ENCODE measurements around the gene ABCC8.

The ABCC8 gene

DNA sequence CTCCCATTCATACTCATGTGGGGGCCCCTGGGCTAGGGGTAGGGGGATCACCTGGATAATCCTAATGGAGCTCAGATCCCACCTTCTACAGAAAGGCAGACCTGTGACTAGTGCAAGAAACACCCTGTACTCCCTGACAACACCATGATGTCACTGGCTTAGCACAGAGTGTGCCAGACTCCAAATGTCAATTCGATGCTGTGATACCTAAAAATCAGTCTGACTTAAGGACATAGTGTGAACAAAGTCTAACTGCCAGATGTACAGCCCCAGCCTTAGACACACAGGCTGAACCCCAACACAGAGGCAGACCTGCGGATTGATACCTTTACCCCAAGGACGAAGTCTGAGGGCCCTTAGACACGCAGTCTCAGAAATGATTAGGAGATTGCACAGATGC, 8.5 kb downstream of the ABCC8 start:
- Histone ChIP-seq H3K9me3 (ENCODE audit: control insufficient read depth, low read depth, low read length) (no peaks in the 10 kb centered on the region), H3K27ac (ENCODE audit: low read length) (no peak overlapping the region), H3K27me3 (ENCODE audit: control insufficient read depth, insufficient read depth, low read length) (no peaks in the 10 kb centered on the region), H3K4me3 (ENCODE audit: low read length) (no peak overlapping the region), H3K4me1 (ENCODE audit: control insufficient read depth, low read depth, low read length) (no peaks in the 10 kb centered on the region), H3K36me3 (ENCODE audit: control insufficient read depth, low read depth, low read length) (no peaks in the 10 kb centered on the region), H3K9ac (ENCODE audit: low read length) (no peak overlapping the region)

GRCh38 chr11:17463546-17464174, 13.0 kb downstream of the ABCC8 start:
- Histone ChIP-seq H3K9ac (ENCODE audit: low read length) (no peak overlapping the region), H3K36me3 (ENCODE audit: control insufficient read depth, low read depth, low read length) (no peaks in the 10 kb centered on the region), H3K9me3 (ENCODE audit: control insufficient read depth, low read depth, low read length) (no peaks in the 10 kb centered on the region), H3K4me1 (ENCODE audit: control insufficient read depth, low read depth, low read length) (no peaks in the 10 kb centered on the region), H3K27ac (ENCODE audit: low read length) (no peak overlapping the region), H3K27me3 (ENCODE audit: control insufficient read depth, insufficient read depth, low read length) (no peaks in the 10 kb centered on the region), H3K4me3 (ENCODE audit: low read length) (no peak overlapping the region)

DNA sequence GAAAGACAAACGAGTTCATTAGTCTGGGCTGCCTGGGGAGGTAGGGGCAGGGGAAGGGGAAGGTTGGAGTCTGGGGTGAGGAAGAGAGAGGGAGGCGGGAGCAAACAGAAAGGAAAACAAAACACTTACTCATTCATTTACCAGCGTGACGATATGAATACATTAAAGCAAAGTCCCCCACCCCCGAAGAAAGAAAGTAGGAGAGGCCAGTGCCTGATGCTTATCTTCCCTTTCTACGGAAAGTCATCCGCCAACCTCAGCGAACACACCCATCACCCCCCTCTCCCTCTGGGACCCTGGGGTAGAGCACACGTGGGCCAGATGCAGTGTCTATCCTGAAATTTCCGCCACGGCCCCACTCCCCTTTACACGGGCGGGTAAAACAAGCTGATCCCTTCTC, 13.7 kb downstream of the ABCC8 start:
- peaks cover 3% of the 10 kb centered on the region for H3K4me1 ChIP-seq (ENCODE audit: control insufficient read depth, low read depth, low read length)
- no peaks in the 10 kb centered on the region for H3K9me3 ChIP-seq (ENCODE audit: control insufficient read depth, low read depth, low read length)
- no peak overlapping the region for H3K4me3 ChIP-seq (ENCODE audit: low read length)
- H3K27ac ChIP-seq (ENCODE audit: low read length), result no peak overlapping the region
- no peaks in the 10 kb centered on the region for H3K27me3 ChIP-seq (ENCODE audit: control insufficient read depth, insufficient read depth, low read length)
- no peaks in the 10 kb centered on the region for H3K36me3 ChIP-seq (ENCODE audit: control insufficient read depth, low read depth, low read length)
- no peak overlapping the region for H3K9ac ChIP-seq (ENCODE audit: low read length)

- Histone ChIP-seq H3K27me3 (ENCODE audit: control insufficient read depth, insufficient read depth, low read length) (no peaks in the 10 kb centered on the region), H3K36me3 (ENCODE audit: control insufficient read depth, low read depth, low read length) (no peaks in the 10 kb centered on the region), H3K4me1 (ENCODE audit: control insufficient read depth, low read depth, low read length) (peaks cover 12% of the 10 kb centered on the region), H3K9me3 (ENCODE audit: control insufficient read depth, low read depth, low read length) (no peaks in the 10 kb centered on the region), H3K4me3 (ENCODE audit: low read length) (no peak overlapping the region), H3K9ac (ENCODE audit: low read length) (no peak overlapping the region), H3K27ac (ENCODE audit: low read length) (no peak overlapping the region)
These were observed 16.2 kb downstream of the ABCC8 start for GRCh38 chr11:17460406-17460805.

GRCh38 chr11:17459236-17459896, 17.3 kb downstream of the ABCC8 start:
- Histone ChIP-seq H3K36me3 (ENCODE audit: control insufficient read depth, low read depth, low read length) (no peaks in the 10 kb centered on the region), H3K9me3 (ENCODE audit: control insufficient read depth, low read depth, low read length) (no peaks in the 10 kb centered on the region), H3K4me3 (ENCODE audit: low read length) (no peak overlapping the region), H3K27me3 (ENCODE audit: control insufficient read depth, insufficient read depth, low read length) (no peaks in the 10 kb centered on the region), H3K9ac (ENCODE audit: low read length) (no peak overlapping the region), H3K27ac (ENCODE audit: low read length) (no peak overlapping the region), H3K4me1 (ENCODE audit: control insufficient read depth, low read depth, low read length) (peaks cover 12% of the 10 kb centered on the region)

- H3K4me3 ChIP-seq (ENCODE audit: low read length), result no peak overlapping the region
- H3K4me1 ChIP-seq (ENCODE audit: control insufficient read depth, low read depth, low read length), result peaks cover 12% of the 10 kb centered on the region
- no peak overlapping the region for H3K27ac ChIP-seq (ENCODE audit: low read length)
- no peaks in the 10 kb centered on the region for H3K36me3 ChIP-seq (ENCODE audit: control insufficient read depth, low read depth, low read length)
- H3K9ac ChIP-seq (ENCODE audit: low read length), result no peak overlapping the region
- no peaks in the 10 kb centered on the region for H3K27me3 ChIP-seq (ENCODE audit: control insufficient read depth, insufficient read depth, low read length)
- no peaks in the 10 kb centered on the region for H3K9me3 ChIP-seq (ENCODE audit: control insufficient read depth, low read depth, low read length)
These were observed 18.4 kb downstream of the ABCC8 start for GRCh38 chr11:17458268-17458667.

DNA sequence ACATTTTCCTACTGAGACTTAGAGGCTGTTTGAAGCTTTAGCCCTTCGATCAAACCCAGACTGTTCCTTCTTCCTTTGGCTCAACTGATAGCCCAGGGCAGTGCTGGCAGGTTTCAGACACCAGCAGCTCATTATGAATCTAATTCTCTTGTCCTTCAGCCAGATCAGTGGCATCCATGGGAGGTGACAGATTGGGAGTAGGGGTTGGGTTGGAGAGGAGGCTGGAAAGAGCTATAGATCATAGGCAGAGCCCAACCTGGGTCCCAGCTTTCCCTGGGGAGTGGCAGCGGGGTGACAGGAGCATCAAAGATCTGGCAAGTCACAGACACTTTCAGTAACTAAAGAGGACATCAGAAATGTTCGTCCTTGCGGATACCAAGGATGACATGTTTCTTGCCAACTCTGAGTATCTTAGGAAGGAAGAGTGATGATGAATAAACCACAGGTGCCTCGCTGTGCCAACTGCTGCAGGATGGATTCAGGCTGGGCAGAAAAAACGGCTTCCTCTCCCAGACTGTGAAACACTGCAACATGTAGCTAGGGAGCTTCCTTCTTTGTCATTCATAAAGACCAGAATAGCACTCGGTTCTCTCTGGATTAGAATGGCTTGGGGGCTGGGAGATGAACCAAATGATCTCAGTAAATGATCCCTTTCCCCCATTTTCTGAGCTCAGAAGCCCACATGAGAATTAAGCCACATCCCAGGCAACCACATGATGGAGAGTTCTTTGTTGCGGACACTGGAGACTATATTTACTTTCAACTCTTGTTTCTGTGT, 19.1 kb downstream of the ABCC8 start:
- Histone ChIP-seq H3K9ac (ENCODE audit: low read length) (no peak overlapping the region), H3K4me3 (ENCODE audit: low read length) (no peak overlapping the region), H3K9me3 (ENCODE audit: control insufficient read depth, low read depth, low read length) (no peaks in the 10 kb centered on the region), H3K27ac (ENCODE audit: low read length) (no peak overlapping the region), H3K27me3 (ENCODE audit: control insufficient read depth, insufficient read depth, low read length) (no peaks in the 10 kb centered on the region), H3K36me3 (ENCODE audit: control insufficient read depth, low read depth, low read length) (no peaks in the 10 kb centered on the region), H3K4me1 (ENCODE audit: control insufficient read depth, low read depth, low read length) (peaks cover 12% of the 10 kb centered on the region)

DNA sequence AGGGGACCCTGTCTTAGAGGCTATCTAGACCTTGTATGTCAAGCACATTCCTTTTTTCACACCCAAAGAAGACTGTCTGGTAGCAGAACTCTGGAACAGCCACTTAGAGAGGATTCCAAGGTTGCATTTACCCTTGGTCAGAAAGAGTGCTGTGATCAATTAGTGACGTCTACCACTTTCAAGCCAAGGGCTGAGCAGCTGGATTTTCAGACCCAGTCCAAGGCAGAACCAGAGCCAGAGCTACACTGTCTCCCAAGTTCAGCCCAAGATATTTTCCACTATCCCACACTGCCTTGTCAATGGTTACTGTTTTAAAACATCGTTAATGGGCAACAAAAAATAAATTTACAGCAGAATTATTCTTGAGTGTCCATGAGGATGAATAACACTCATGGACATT, 24.0 kb downstream of the ABCC8 start:
- no peak overlapping the region for H3K27ac ChIP-seq (ENCODE audit: low read length)
- no peak overlapping the region for H3K9ac ChIP-seq (ENCODE audit: low read length)
- no peaks in the 10 kb centered on the region for H3K9me3 ChIP-seq (ENCODE audit: control insufficient read depth, low read depth, low read length)
- no peak overlapping the region for H3K4me3 ChIP-seq (ENCODE audit: low read length)
- no peaks in the 10 kb centered on the region for H3K27me3 ChIP-seq (ENCODE audit: control insufficient read depth, insufficient read depth, low read length)
- H3K36me3 ChIP-seq (ENCODE audit: control insufficient read depth, low read depth, low read length), result no peaks in the 10 kb centered on the region
- peaks cover 6% of the 10 kb centered on the region for H3K4me1 ChIP-seq (ENCODE audit: control insufficient read depth, low read depth, low read length)

DNA sequence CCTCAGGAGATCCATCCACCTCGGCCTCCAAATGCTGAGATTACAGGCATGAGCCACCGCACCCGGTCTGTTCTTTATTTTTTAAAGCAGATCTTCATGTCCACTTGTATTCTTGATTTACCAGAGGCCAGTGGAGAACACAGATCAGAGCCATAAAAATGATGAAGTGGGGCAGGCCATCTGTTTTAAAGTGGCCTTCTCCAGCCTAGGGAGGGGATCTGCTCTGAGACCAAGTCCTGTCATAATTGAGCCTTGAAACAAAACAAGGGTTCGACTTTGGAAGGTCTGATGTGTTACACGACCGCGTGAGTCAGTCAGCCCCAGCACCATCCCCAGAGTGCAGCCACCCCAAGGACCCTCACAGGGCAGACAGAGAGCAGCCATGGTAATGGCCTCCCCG, 27.5 kb downstream of the ABCC8 start:
- no peaks in the 10 kb centered on the region for H3K4me1 ChIP-seq (ENCODE audit: control insufficient read depth, low read depth, low read length)
- no peaks in the 10 kb centered on the region for H3K36me3 ChIP-seq (ENCODE audit: control insufficient read depth, low read depth, low read length)
- H3K4me3 ChIP-seq (ENCODE audit: low read length), result no peak overlapping the region
- H3K9me3 ChIP-seq (ENCODE audit: control insufficient read depth, low read depth, low read length), result no peaks in the 10 kb centered on the region
- no peaks in the 10 kb centered on the region for H3K27me3 ChIP-seq (ENCODE audit: control insufficient read depth, insufficient read depth, low read length)
- H3K27ac ChIP-seq (ENCODE audit: low read length), result no peak overlapping the region
- H3K9ac ChIP-seq (ENCODE audit: low read length), result no peak overlapping the region

DNA sequence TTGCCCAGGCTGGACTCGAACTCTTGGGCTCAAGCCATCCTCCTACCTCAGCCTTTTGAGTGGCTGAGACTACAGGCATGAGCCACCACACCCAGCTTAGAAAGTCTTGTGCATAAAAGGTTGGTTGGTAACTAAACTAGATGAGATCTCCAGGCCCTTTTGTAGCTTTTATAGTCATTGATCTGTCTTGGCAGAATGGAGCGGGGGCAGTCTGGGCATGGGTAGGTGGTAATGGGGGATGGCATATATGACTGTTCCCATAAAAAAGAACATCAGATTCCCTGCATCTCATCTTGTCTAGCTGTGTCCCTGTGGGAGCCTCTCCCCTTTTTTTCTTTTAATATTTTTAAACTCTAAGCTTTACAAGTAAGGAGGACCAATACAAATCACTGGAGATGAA, 30.2 kb downstream of the ABCC8 start:
- Histone ChIP-seq H3K9ac (ENCODE audit: low read length) (no peak overlapping the region), H3K27me3 (ENCODE audit: control insufficient read depth, insufficient read depth, low read length) (no peaks in the 10 kb centered on the region)

DNA sequence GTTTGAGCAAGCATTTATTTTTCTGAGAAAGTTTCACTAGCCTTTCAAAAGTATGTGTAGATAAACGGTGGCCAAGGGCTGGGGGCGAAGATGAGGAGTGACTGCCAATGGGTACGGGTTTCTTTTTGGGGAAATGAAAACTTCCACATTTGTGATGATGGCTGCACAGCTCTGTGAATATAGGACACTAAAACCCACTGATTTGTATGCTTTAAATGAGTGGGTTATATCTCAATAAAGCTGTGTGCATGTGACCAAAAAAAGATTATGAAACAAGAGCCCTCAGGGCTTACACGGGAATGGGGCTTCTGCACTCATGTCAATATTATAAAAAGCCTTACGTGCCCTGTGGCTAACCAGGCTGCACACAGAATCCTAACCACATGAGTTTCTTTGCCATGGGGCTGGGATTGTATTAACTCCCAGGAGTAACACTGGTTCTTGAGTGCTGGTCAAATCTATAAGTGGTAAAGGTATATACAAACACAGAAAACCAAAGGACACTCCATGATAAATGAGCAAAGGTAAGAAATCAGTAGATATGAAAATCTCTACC, 31.3 kb downstream of the ABCC8 start:
- Histone ChIP-seq H3K4me1 (ENCODE audit: control insufficient read depth, low read depth, low read length) (no peaks in the 10 kb centered on the region), H3K4me3 (ENCODE audit: low read length) (no peak overlapping the region), H3K27ac (ENCODE audit: low read length) (no peak overlapping the region), H3K9ac (ENCODE audit: low read length) (no peak overlapping the region), H3K27me3 (ENCODE audit: control insufficient read depth, insufficient read depth, low read length) (peaks cover 4% of the 10 kb centered on the region), H3K9me3 (ENCODE audit: control insufficient read depth, low read depth, low read length) (no peaks in the 10 kb centered on the region), H3K36me3 (ENCODE audit: control insufficient read depth, low read depth, low read length) (no peaks in the 10 kb centered on the region)

More for the DNA sequence above, 30.2 kb downstream of the ABCC8 start:
- Histone ChIP-seq H3K36me3 (ENCODE audit: control insufficient read depth, low read depth, low read length) (no peaks in the 10 kb centered on the region), H3K27ac (ENCODE audit: low read length) (no peak overlapping the region), H3K4me3 (ENCODE audit: low read length) (no peak overlapping the region), H3K9me3 (ENCODE audit: control insufficient read depth, low read depth, low read length) (no peaks in the 10 kb centered on the region), H3K4me1 (ENCODE audit: control insufficient read depth, low read depth, low read length) (no peaks in the 10 kb centered on the region)

Measured in iPS-18a (cell line).